GM23338 (cell line): ENCODE measurements around the gene INS.

Experiments used
- CTCF ChIP-seq, 2 experiments: fragments of 200-600 bp in 1 of 2; sonication (generic) in 1 of 2; conservative IDR thresholded peaks; 2 replicates each; pipeline versions ENCODE4 v1.5.1 to v1.6.1; 2016 to 2017; ENCODE audit warnings: antibody characterized with exemption in 2 of 2, low read depth in 2 of 2, mild to moderate bottlenecking in 2 of 2, moderate library complexity in 1 of 2
- EZH2 ChIP-seq: fragments of 200-600 bp; sonication (generic); IDR thresholded peaks from one replicate; pipeline ENCODE4 v1.8.0; 2017; ENCODE audit warnings: antibody characterized with exemption, mild to moderate bottlenecking, low read depth; ENCODE audit not compliant: unreplicated experiment
- EZH2phosphoT487 ChIP-seq: fragments of 200-600 bp; sonication (generic); IDR thresholded peaks from one replicate; pipeline ENCODE4 v1.8.1; 2018; ENCODE audit warnings: antibody characterized with exemption; ENCODE audit not compliant: unreplicated experiment
- JUNB ChIP-seq: IDR thresholded peaks from one replicate; pipeline ENCODE4 v1.6.1; 2016; ENCODE audit warnings: antibody characterized with exemption; ENCODE audit not compliant: unreplicated experiment
- ZNF331 ChIP-seq: fragments of 250-450 bp; sonication (Bioruptor Pico); IDR thresholded peaks from 2 replicates; pipeline ENCODE4 v1.5.0; 2020; ENCODE audit warnings: low read depth, mild to moderate bottlenecking, moderate library complexity

DNA sequence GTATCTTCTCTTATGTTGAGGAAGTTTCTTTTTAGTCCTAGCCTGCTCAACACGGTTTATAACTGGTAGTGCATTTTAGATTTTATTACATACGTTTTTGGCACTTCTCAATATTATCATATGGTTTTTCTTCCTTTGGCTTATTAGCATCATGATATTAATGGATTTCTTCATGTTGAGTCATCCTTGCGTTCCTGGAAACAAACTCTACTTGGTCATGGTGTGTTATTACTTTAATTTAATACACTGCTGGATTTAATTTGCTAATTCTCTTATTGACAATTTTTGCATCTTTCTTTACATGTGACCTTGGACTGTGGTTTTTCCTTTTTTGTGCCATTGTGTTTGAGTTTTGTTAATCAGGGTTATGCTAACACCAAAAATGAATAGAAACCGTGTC lies 42.3 kb downstream of the INS start:
- no peak for TF ChIP-seq JUNB
- no peak for TF ChIP-seq EZH2phosphoT487
- no peak for TF ChIP-seq ZNF331
- no peak for TF ChIP-seq CTCF (conservative IDR thresholded peaks at IDR 0.05; ENCODE audit: low read depth in 2 of 2)
- TF ChIP-seq EZH2, result no peak
